SK-N-SH treated with all-trans-retinoic acid at 6 μM for 48 hours (cell line): ENCODE data around the gene CAMK2B.

Experiments used
- ATAC-seq: fragments of 200-7000 bp; cut with Tn5 transposase; 3 replicates; pipeline ENCODE4 v1.9.1; 2020; ENCODE audit warnings: mild to moderate bottlenecking, moderate library complexity
- BACH2 ChIP-seq: fragments of 250-450 bp; sonication (Bioruptor Pico); IDR thresholded peaks from 2 replicates; pipeline ENCODE4 v1.9.0; 2021; ENCODE audit warnings: mild to moderate bottlenecking, borderline replicate concordance
- CREB5 ChIP-seq: fragments of 250-450 bp; sonication (Bioruptor Pico); IDR thresholded peaks from 2 replicates; pipeline ENCODE4 v1.5.1; 2020; ENCODE audit warnings: low read depth, mild to moderate bottlenecking, moderate library complexity
- CSDC2 ChIP-seq: fragments of 250-450 bp; sonication (Bioruptor Pico); IDR thresholded peaks from 2 replicates; pipeline ENCODE4 v1.5.0; 2020; ENCODE audit warnings: mild to moderate bottlenecking, moderate library complexity
- CSRNP3 ChIP-seq: fragments of 250-450 bp; sonication (Bioruptor Pico); IDR thresholded peaks from 2 replicates; pipeline ENCODE4 v1.5.1; 2021; ENCODE audit warnings: mild to moderate bottlenecking, moderate library complexity
- ESRRG ChIP-seq: fragments of 250-450 bp; sonication (Bioruptor Pico); IDR thresholded peaks from 2 replicates; pipeline ENCODE4 v1.6.1; 2021; ENCODE audit warnings: mild to moderate bottlenecking
- OSR1 ChIP-seq: fragments of 250-450 bp; sonication (Bioruptor Pico); IDR thresholded peaks from 2 replicates; pipeline ENCODE4 v1.8.0; 2022; ENCODE audit warnings: moderate library complexity, mild to moderate bottlenecking, inconsistent platforms
- PATZ1 ChIP-seq: fragments of 250-450 bp; sonication (Bioruptor Pico); IDR thresholded peaks from 2 replicates; pipeline ENCODE4 v1.8.0; 2020; ENCODE audit warnings: mild to moderate bottlenecking, moderate library complexity, borderline replicate concordance
- POU6F1 ChIP-seq: fragments of 250-450 bp; sonication (Bioruptor Pico); IDR thresholded peaks from 2 replicates; pipeline ENCODE4 v1.8.0; 2021; ENCODE audit warnings: low read depth, mild to moderate bottlenecking, moderate library complexity, borderline replicate concordance
- RARB ChIP-seq: fragments of 250-450 bp; sonication (Bioruptor Pico); IDR thresholded peaks from 2 replicates; pipeline ENCODE4 v1.8.0; 2021; ENCODE audit warnings: mild to moderate bottlenecking, moderate library complexity
- SNAI2 ChIP-seq: fragments of 250-450 bp; sonication (Bioruptor Pico); IDR thresholded peaks from 2 replicates; pipeline ENCODE4 v1.5.0; 2020; ENCODE audit warnings: mild to moderate bottlenecking, moderate library complexity
- TCF4 ChIP-seq: fragments of 250-450 bp; sonication (Bioruptor Pico); IDR thresholded peaks from 2 replicates; pipeline ENCODE4 v1.8.0; 2021; ENCODE audit warnings: mild to moderate bottlenecking, moderate library complexity, borderline replicate concordance
- ZC3H10 ChIP-seq: fragments of 250-450 bp; sonication (Bioruptor Pico); IDR thresholded peaks from 2 replicates; pipeline ENCODE4 v1.5.1; 2021; ENCODE audit warnings: mild to moderate bottlenecking, moderate library complexity
- ZFP3 ChIP-seq: fragments of 250-450 bp; sonication (Bioruptor Pico); IDR thresholded peaks from 2 replicates; pipeline ENCODE4 v1.5.0; 2020; ENCODE audit warnings: mild to moderate bottlenecking, moderate library complexity
- ZFP30 ChIP-seq: fragments of 450-650 bp; formaldehyde crosslinking; IDR thresholded peaks from 2 replicates; pipeline ENCODE4 v1.5.0; 2022; ENCODE audit warnings: mild to moderate bottlenecking, moderate library complexity
- ZNF70 ChIP-seq: fragments of 450-650 bp; formaldehyde crosslinking; IDR thresholded peaks from 2 replicates; pipeline ENCODE4 v1.5.0; 2020; ENCODE audit warnings: mild to moderate bottlenecking, moderate library complexity
- ZNF8 ChIP-seq: fragments of 450-650 bp; formaldehyde crosslinking; IDR thresholded peaks from 2 replicates; pipeline ENCODE4 v1.5.0; 2020; ENCODE audit warnings: mild to moderate bottlenecking, moderate library complexity

Gene CAMK2B

GRCh38 chr7:44368885-44369284 lies 43.5 kb upstream of the CAMK2B start:
- no peak for ATAC-seq
- TF ChIP-seq RARB (CRISPR knock-in tag), result no peak
- TF ChIP-seq OSR1 (CRISPR knock-in tag), result no peak
- TF ChIP-seq ZFP3 (CRISPR knock-in tag), result no peak
- no peak for TF ChIP-seq POU6F1 (CRISPR knock-in tag)
- TF ChIP-seq SNAI2 (CRISPR knock-in tag), result no peak

- no peak for ATAC-seq
- TF ChIP-seq ZNF8 (CRISPR knock-in tag) (no peak), POU6F1 (CRISPR knock-in tag) (no peak), ZFP30 (CRISPR knock-in tag) (no peak), ZNF70 (CRISPR knock-in tag) (no peak), ZC3H10 (CRISPR knock-in tag) (no peak), CREB5 (CRISPR knock-in tag) (no peak), PATZ1 (CRISPR knock-in tag) (no peak), CSRNP3 (CRISPR knock-in tag) (no peak), ZFP3 (CRISPR knock-in tag) (no peak), CSDC2 (CRISPR knock-in tag) (no peak)
Measured at GRCh38 chr7:44368455-44368854, 43.1 kb upstream of the CAMK2B start.

GRCh38 chr7:44367475-44368043 lies 42.2 kb upstream of the CAMK2B start:
- TF ChIP-seq SNAI2 (CRISPR knock-in tag), result no peak
- TF ChIP-seq BACH2, result no peak
- TF ChIP-seq PATZ1 (CRISPR knock-in tag), result no peak
- TF ChIP-seq CSRNP3 (CRISPR knock-in tag), result no peak
- no peak for TF ChIP-seq OSR1 (CRISPR knock-in tag)
- TF ChIP-seq TCF4, result no peak
- no peak for TF ChIP-seq ZC3H10 (CRISPR knock-in tag)
- TF ChIP-seq ESRRG (CRISPR knock-in tag), result no peak
- no peak for TF ChIP-seq ZNF8 (CRISPR knock-in tag)
- no peak for TF ChIP-seq POU6F1 (CRISPR knock-in tag)
- no peak for TF ChIP-seq RARB (CRISPR knock-in tag)
- ATAC-seq, result no peak
